22Rv1 (cell line): ENCODE results near the gene ASCL5.

Experiments
- H3K27ac ChIP-seq: fragments of 450-650 bp; 2 replicates; pipeline ENCODE4 v1.5.1; 2017
- ZFX ChIP-seq: fragments of 450-650 bp; IDR thresholded peaks from 2 replicates; pipeline ENCODE4 v1.6.1; 2017; ENCODE audit warnings: antibody characterized with exemption, borderline replicate concordance
- TF ChIP-seq, protein P1 (sequence below): fragments of 450-650 bp; IDR thresholded peaks from 2 replicates; pipeline ENCODE4 v1.5.1; 2017; ENCODE audit warnings: mild to moderate bottlenecking

Gene ASCL5

DNA sequence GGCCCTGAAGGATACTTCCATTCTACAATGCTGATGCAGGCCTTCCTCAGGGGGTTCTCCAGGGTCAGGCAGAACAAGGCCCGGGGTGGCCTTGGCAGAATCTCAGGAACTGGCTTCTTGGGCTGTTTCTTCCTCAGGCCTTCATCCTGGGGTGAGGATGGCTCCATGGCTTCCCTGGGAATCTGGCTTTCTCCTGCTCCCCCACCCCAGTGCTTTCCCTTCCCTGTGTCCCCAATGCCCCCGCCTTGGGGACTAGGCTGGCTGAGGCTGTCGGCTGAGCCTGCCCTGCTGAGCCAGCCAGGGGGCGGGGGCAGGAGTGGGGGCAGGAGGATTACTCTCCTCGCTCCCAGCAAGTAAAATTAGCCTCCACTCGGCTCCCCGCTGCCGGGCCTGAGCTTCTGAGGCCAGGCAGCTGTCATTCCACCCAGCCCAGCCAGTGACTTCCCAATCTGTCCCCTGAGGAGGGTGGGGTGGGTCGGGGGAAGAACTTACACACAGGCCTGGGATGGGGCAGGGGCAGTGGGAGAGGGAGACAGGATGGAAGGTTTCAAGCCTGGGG is 14.7 kb downstream of the ASCL5 start, which contains the start of gene CACNA1S:
CACNA1S (minus strand) TSS at position 254 of the 559 bp plus-strand sequence; CDS start at position 167, 87 bp downstream.
- H3K27ac ChIP-seq: no peak within 1 kb of the TSS
- TF ChIP-seq, protein P1, sequence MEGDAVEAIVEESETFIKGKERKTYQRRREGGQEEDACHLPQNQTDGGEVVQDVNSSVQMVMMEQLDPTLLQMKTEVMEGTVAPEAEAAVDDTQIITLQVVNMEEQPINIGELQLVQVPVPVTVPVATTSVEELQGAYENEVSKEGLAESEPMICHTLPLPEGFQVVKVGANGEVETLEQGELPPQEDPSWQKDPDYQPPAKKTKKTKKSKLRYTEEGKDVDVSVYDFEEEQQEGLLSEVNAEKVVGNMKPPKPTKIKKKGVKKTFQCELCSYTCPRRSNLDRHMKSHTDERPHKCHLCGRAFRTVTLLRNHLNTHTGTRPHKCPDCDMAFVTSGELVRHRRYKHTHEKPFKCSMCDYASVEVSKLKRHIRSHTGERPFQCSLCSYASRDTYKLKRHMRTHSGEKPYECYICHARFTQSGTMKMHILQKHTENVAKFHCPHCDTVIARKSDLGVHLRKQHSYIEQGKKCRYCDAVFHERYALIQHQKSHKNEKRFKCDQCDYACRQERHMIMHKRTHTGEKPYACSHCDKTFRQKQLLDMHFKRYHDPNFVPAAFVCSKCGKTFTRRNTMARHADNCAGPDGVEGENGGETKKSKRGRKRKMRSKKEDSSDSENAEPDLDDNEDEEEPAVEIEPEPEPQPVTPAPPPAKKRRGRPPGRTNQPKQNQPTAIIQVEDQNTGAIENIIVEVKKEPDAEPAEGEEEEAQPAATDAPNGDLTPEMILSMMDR: no peak
- no peak for TF ChIP-seq ZFX

DNA sequence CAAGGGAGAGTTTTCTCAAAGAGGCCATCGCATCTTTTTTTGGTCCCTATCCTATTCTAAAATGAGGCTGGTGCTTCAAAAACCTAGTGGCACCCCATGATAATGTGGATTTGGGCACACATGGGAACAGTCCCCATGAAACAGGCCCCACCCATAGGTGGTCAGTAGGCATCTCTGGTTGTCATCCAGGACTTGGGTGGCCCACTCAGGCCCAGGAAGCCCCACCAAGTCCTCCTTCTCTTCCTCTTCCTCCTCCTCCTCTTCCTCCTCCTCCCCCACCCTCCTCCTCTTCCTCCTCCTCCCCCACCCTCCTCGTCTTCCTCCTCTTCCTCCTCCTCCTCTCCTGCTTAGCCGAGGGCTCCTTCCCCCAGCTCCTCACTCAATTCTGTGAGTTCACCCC is 15.3 kb downstream of the ASCL5 start:
- H3K27ac ChIP-seq: no peak overlapping the region
- TF ChIP-seq ZFX: no peak

DNA sequence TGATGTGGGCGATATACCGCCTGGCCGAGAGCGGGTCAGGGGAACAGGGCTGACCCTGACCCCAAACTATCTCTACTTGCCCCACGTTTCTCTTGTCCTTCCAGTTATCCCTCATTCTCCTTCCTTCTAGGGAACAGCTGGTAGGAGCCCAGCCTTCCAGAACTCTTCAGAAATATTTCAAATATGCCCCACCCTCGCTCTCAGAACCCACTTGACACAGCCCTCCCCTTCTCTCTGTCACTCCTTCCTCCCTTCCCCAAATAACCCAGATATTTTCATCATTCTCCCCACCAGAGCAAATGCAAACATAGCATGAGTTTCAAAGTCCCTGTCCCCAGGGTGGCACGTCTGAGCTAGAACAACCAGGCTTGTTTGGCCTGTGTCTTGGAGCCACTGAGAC is 15.8 kb downstream of the ASCL5 start:
- no peak for TF ChIP-seq ZFX
- TF ChIP-seq, protein P1: no peak
- H3K27ac ChIP-seq: no peak overlapping the region

DNA sequence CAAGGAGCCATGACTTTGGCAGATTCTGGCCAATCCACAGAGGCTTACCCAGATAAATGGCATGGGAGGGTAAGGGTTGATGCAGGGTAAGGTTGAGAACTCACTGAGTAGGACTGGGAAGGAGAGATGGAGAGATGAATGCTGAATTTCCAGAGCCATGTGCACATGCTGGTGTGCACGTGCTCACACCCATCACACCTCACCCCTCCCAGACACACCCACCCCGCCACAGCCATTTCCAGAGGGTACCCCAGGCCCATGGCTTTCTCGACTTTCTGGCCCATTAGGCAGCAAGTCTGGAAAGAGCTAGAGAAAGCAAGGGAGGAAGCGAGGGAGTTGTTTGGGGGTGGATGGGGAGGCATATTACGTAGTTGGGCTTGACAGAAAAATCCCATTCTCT is 16.4 kb downstream of the ASCL5 start:
- H3K27ac ChIP-seq: no peak overlapping the region
- TF ChIP-seq, protein P1: no peak
- no peak for TF ChIP-seq ZFX

DNA sequence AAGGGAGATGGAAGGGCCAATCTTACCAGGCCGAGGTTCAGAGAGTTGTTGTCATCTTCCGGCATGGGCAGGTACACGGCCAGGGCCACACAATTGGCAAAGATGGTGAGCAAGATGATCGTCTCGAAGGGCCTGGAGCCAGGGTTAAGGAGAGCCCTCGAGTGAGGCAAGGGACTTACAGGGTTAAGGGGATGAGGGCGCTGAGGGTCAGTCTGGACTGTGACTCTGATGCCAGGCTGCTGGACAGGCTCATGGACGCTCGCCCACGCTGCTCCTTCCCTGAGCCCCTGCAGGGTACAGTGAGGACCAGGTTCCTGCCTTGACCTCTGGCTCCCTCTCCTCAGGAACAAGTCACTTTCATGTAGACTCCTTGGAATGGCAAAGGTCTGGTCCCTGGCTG is 16.8 kb downstream of the ASCL5 start:
- no peak for TF ChIP-seq ZFX
- TF ChIP-seq, protein P1: no peak
- H3K27ac ChIP-seq: no peak overlapping the region

DNA sequence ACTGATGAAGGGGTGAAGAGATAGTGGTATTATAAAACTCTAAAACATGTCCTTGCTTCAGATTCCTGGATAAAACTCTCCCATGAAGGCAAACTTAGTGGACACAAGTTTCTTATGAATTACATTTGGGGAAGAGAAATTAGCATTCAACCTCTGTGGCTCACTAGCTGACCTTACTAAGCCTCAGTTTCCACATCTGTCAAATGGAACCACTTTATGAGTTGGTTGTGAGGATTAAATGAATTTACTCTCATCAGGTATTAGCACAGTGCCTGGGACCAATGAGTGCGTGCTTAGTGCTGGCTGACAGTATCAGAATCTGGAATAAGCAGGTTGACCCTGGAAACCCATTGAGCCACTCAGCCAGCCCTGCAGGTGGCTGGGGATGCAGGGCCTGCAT is 17.3 kb downstream of the ASCL5 start:
- TF ChIP-seq, protein P1: no peak
- TF ChIP-seq ZFX: no peak
- no peak overlapping the region for H3K27ac ChIP-seq

DNA sequence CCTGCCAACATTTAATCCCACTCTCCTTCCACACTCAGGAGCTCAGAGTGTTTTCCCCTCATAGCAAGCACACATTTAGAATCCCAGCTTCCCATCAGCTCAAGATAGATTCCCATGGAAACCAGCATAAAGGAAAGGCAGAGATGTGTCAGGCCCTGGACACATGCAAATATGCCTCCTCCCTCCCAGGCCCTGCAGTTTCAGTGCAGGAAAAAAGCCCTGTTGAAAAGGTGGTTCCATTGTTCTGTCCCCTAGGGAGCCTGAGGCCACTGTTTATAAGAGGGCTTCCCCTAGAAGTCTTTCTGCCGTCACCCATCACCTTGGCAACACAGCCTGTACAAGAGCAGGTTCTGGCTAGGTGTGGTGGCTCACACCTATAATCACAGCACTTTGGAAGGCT is 18.4 kb downstream of the ASCL5 start:
- TF ChIP-seq, protein P1: no peak
- TF ChIP-seq ZFX: no peak
- no peak overlapping the region for H3K27ac ChIP-seq

DNA sequence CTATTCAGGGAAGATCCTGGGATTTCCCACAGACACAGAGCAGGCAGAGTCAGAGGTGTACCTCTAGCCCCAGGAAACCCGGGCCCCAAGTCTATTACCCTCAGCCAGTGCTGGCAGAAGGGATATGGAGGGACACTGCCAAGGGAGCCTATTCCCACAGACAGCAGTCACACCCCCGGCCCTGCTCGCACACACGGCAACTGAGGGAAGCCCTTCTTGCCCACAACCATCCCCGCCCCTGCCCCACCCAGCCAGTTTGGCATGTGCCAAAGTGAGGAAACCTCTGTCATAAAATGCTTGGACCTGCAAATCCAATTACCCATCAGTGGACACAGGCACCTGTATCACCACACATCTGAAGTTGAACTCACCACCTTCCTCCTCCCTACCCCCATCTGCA is 21.3 kb downstream of the ASCL5 start:
- H3K27ac ChIP-seq: no peak overlapping the region
- TF ChIP-seq ZFX: no peak
- TF ChIP-seq, protein P1: no peak
